GM12878 (cell line): Measurements from ENCODE around the gene ATF7IP. TPM values are rescaled to one million over a fixed set of nuclear protein-coding genes. Genes with fewer than 3 reads are reported as not detected.
A peak's percentile ranks its signal among the peaks of the same experiment; 100 is the strongest.

ENCODE experiments used
- BACH1 ChIP-seq: fragments of 450-650 bp; IDR thresholded peaks from 2 replicates; pipeline ENCODE4 v1.6.1; 2017; ENCODE audit warnings: mild to moderate bottlenecking, borderline replicate concordance
- BMI1 ChIP-seq: fragments of 450-650 bp; IDR thresholded peaks from 2 replicates; pipeline ENCODE4 v1.6.1; 2016; ENCODE audit warnings: mild to moderate bottlenecking, moderate library complexity, borderline replicate concordance
- EP300 ChIP-seq, 2 experiments: fragments of 150-350 bp in 1 of 2; IDR thresholded peaks; 2 replicates each; pipeline ENCODE4 v1.6.1; 2011 to 2012; ENCODE audit warnings: low read depth in 2 of 2, low read length in 2 of 2, borderline replicate concordance in 1 of 2, improper control_type of control experiment in 1 of 2, inconsistent platforms in 1 of 2; ENCODE audit not compliant: control insufficient read depth in 1 of 2
- FOS ChIP-seq: IDR thresholded peaks from 3 replicates; pipeline ENCODE4 v1.6.1; 2011; ENCODE audit warnings: borderline replicate concordance; ENCODE audit not compliant: insufficient read length; ENCODE audit errors: extremely low read depth
- MAX ChIP-seq: IDR thresholded peaks from 2 replicates; pipeline ENCODE4 v1.6.1; 2012; ENCODE audit warnings: low read depth, low read length, improper control_type of control experiment
- MTA2 ChIP-seq: fragments of 450-650 bp; IDR thresholded peaks from 2 replicates; pipeline ENCODE4 v1.6.1; 2016; ENCODE audit warnings: low read depth, mild to moderate bottlenecking, moderate library complexity
- NFIC ChIP-seq: IDR thresholded peaks from 2 replicates; pipeline ENCODE4 v1.6.1; 2012; ENCODE audit warnings: low read depth, mild to moderate bottlenecking, inconsistent platforms, low read length, moderate library complexity
- PML ChIP-seq: IDR thresholded peaks from 2 replicates; pipeline ENCODE4 v1.6.1; 2012; ENCODE audit warnings: low read length, inconsistent platforms
- POLR2AphosphoS5 ChIP-seq: IDR thresholded peaks from 2 replicates; pipeline ENCODE4 v1.6.1; 2011; ENCODE audit warnings: mild to moderate bottlenecking, low read length, inconsistent platforms
- POU2F2 ChIP-seq: IDR thresholded peaks from 3 replicates; pipeline ENCODE4 v1.6.1; 2011; ENCODE audit warnings: low read depth, mild to moderate bottlenecking, low read length, borderline replicate concordance
- RBBP5 ChIP-seq: fragments of 200-600 bp; sonication (generic); conservative IDR thresholded peaks from 2 replicates; pipeline ENCODE4 v1.6.1; 2016
- SKIL ChIP-seq: fragments of 450-650 bp; IDR thresholded peaks from 2 replicates; pipeline ENCODE4 v1.6.1; 2017; ENCODE audit warnings: mild to moderate bottlenecking, low read depth, inconsistent platforms; ENCODE audit not compliant: poor library complexity, severe bottlenecking
- TAF1 ChIP-seq: IDR thresholded peaks from 2 replicates; pipeline ENCODE4 v1.6.1; 2011; ENCODE audit warnings: mild to moderate bottlenecking, low read depth, low read length, borderline replicate concordance
- TARDBP ChIP-seq: IDR thresholded peaks from 2 replicates; pipeline ENCODE4 v1.6.1; 2016; ENCODE audit warnings: borderline replicate concordance
- WRNIP1 ChIP-seq: IDR thresholded peaks from 2 replicates; pipeline ENCODE4 v1.6.1; 2011; ENCODE audit warnings: low read depth, low read length, improper control_type of control experiment, borderline replicate concordance
- polyA plus RNA-seq, 11 experiments: library from polyadenylated mRNA; depleted of rRNA in 4 of 11; unstranded in 6 of 11; stranded (reverse) in 5 of 11; fragments of >200 nt; fragmentation: Nextera tagmentation in 4 of 11; fragmentation: Illumina TruSeq in 1 of 11; extraction: Ambion mirVana in 4 of 11; extraction: Trizol in 1 of 11; gene quantifications; 1 replicate in 1 of 11; 2 replicates in 10 of 11; pipeline versions ENCODE4 v1.2.1 to v1.2.3, GENCODE V29; 2011 to 2016; ENCODE audit warnings: inconsistent platforms in 2 of 11, missing spikeins in 2 of 11, low read depth in 1 of 11
- total RNA-seq, 4 experiments: library from RNA; depleted of rRNA in 3 of 4; stranded (reverse); fragments of >200 nt in 3 of 4; fragmentation: Illumina TruSeq in 1 of 4; extraction: Trizol in 1 of 4; gene quantifications; 2 replicates each; pipeline versions ENCODE4 v1.2.1 to v1.2.3, GENCODE V29; 2013 to 2021
- TF ChIP-seq, protein P1 (sequence below): fragments of 450-650 bp; IDR thresholded peaks from 2 replicates; pipeline ENCODE4 v1.6.1; 2017; ENCODE audit warnings: antibody characterized with exemption, mild to moderate bottlenecking, moderate library complexity
- TF ChIP-seq, protein P2 (sequence below), 3 experiments: IDR thresholded peaks in 2 of 3; conservative IDR thresholded peaks in 1 of 3; 2 replicates each; pipeline ENCODE4 v1.5.1; 2011; ENCODE audit warnings: low read depth in 3 of 3, low read length in 3 of 3, mild to moderate bottlenecking in 3 of 3, control low read depth in 2 of 3, moderate library complexity in 2 of 3, inconsistent platforms in 1 of 3, mixed read lengths in 1 of 3; ENCODE audit not compliant: control insufficient read depth in 2 of 3, insufficient read depth in 1 of 3; ENCODE audit errors: extremely low read depth in 1 of 3
- TF ChIP-seq, protein P3 (sequence below): fragments of 150-350 bp; IDR thresholded peaks from 2 replicates; pipeline ENCODE4 v1.6.1; 2016; ENCODE audit warnings: low read depth, low read length

Gene ATF7IP
- total and polyA plus RNA-seq, 10 of the 15 experiments (the other 5 are each of a cell fraction or from before 2014, with no cell fraction given): 6.2 to 66.6 (median 29.3) TPM

DNA sequence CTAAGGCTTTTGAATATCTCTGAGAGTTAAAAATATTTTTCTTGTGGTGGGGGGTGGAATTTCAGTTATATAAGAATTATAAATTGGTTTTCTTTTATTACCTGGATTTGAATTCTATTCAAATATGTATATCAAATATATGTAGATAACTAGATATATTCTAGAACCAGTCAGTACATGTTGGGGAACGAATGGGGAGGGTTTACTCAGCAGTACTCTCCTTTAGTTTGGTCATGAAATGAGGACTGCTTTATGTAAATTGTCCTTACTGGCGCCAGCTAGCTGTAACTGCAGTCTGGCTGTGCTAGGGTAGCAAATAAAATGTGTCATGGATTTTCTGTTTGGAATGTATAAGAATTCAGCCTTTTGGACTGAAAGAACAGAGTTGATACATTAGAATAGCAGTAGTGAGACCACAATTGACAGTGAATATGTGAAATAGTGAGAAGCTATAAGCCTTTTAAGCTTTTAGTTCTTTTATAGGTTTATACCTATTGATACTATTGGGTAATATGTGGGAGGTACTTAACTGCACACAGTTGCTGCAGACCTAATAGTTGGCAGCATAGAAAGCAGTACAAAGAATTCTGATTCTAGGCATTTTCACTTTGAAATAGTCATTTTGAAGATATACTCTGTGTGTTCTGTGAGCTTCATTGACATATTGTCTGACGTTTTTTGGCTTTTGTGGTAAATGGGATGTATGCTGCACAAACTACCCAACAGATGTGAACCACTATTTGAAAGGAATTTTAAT lies 29.0 kb downstream of the ATF7IP start (continued):
- TF ChIP-seq BMI1 (no peak; the same call in 1 of the 2 replicates), POLR2AphosphoS5 (peak; percentile 33; the same call in 1 of the 2 replicates), WRNIP1 (no peak), NFIC (no peak), RBBP5 (no peak), EP300 (IDR thresholded peaks at IDR 0.05; ENCODE audit: borderline replicate concordance in 1 of 2, control insufficient read depth in 1 of 2, low read depth in 2 of 2, low read length in 2 of 2) (no peak), POU2F2 (peak; percentile 93), FOS (no peak), TAF1 (0 out of 2 replicates have a peak, but pooled peaks have one; percentile 25), TARDBP (no peak), BACH1 (peak; percentile 29; the same call in 1 of the 2 replicates), MAX (no peak), PML (peak; percentile 69; the same call in 1 of the 2 replicates), MTA2 (no peak), SKIL (peak; percentile 71)
- TF ChIP-seq, protein P1, sequence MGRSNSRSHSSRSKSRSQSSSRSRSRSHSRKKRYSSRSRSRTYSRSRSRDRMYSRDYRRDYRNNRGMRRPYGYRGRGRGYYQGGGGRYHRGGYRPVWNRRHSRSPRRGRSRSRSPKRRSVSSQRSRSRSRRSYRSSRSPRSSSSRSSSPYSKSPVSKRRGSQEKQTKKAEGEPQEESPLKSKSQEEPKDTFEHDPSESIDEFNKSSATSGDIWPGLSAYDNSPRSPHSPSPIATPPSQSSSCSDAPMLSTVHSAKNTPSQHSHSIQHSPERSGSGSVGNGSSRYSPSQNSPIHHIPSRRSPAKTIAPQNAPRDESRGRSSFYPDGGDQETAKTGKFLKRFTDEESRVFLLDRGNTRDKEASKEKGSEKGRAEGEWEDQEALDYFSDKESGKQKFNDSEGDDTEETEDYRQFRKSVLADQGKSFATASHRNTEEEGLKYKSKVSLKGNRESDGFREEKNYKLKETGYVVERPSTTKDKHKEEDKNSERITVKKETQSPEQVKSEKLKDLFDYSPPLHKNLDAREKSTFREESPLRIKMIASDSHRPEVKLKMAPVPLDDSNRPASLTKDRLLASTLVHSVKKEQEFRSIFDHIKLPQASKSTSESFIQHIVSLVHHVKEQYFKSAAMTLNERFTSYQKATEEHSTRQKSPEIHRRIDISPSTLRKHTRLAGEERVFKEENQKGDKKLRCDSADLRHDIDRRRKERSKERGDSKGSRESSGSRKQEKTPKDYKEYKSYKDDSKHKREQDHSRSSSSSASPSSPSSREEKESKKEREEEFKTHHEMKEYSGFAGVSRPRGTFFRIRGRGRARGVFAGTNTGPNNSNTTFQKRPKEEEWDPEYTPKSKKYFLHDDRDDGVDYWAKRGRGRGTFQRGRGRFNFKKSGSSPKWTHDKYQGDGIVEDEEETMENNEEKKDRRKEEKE: no peak
- TF ChIP-seq, protein P2, sequence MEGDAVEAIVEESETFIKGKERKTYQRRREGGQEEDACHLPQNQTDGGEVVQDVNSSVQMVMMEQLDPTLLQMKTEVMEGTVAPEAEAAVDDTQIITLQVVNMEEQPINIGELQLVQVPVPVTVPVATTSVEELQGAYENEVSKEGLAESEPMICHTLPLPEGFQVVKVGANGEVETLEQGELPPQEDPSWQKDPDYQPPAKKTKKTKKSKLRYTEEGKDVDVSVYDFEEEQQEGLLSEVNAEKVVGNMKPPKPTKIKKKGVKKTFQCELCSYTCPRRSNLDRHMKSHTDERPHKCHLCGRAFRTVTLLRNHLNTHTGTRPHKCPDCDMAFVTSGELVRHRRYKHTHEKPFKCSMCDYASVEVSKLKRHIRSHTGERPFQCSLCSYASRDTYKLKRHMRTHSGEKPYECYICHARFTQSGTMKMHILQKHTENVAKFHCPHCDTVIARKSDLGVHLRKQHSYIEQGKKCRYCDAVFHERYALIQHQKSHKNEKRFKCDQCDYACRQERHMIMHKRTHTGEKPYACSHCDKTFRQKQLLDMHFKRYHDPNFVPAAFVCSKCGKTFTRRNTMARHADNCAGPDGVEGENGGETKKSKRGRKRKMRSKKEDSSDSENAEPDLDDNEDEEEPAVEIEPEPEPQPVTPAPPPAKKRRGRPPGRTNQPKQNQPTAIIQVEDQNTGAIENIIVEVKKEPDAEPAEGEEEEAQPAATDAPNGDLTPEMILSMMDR (IDR thresholded peaks at IDR 0.05 in 2 of 3, conservative IDR thresholded peaks at IDR 0.05 in 1 of 3; ENCODE audit: control insufficient read depth in 2 of 3, extremely low read depth in 1 of 3, insufficient read depth in 1 of 3, low read depth in 3 of 3, low read length in 3 of 3): no peak; a peak in 1 of 6 replicates
- TF ChIP-seq, protein P3, sequence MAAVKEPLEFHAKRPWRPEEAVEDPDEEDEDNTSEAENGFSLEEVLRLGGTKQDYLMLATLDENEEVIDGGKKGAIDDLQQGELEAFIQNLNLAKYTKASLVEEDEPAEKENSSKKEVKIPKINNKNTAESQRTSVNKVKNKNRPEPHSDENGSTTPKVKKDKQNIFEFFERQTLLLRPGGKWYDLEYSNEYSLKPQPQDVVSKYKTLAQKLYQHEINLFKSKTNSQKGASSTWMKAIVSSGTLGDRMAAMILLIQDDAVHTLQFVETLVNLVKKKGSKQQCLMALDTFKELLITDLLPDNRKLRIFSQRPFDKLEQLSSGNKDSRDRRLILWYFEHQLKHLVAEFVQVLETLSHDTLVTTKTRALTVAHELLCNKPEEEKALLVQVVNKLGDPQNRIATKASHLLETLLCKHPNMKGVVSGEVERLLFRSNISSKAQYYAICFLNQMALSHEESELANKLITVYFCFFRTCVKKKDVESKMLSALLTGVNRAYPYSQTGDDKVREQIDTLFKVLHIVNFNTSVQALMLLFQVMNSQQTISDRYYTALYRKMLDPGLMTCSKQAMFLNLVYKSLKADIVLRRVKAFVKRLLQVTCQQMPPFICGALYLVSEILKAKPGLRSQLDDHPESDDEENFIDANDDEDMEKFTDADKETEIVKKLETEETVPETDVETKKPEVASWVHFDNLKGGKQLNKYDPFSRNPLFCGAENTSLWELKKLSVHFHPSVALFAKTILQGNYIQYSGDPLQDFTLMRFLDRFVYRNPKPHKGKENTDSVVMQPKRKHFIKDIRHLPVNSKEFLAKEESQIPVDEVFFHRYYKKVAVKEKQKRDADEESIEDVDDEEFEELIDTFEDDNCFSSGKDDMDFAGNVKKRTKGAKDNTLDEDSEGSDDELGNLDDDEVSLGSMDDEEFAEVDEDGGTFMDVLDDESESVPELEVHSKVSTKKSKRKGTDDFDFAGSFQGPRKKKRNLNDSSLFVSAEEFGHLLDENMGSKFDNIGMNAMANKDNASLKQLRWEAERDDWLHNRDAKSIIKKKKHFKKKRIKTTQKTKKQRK: no peak
